RWPE2 (cell line): Measurements from ENCODE around the gene MC1R.

Experiments used
- ATAC-seq: fragments of 200-7000 bp; cut with Tn5 transposase; 3 replicates; pipeline ENCODE4 v1.9.1; 2021; ENCODE audit warnings: low read depth
- DNase-seq: peaks from one replicate; pipeline ENCODE4 v3.0.0-alpha.2; 2020; ENCODE audit warnings: low spot score
- H3K27ac ChIP-seq: fragments of 450-650 bp; 2 replicates; pipeline ENCODE4 v1.5.1; 2017; ENCODE audit warnings: mild to moderate bottlenecking; ENCODE audit not compliant: poor library complexity, severe bottlenecking
- H3K27me3 ChIP-seq: fragments of 250-450 bp; sonication (Bioruptor Pico); 2 replicates; pipeline ENCODE4 v1.5.1; 2021; ENCODE audit warnings: mild to moderate bottlenecking, moderate library complexity; ENCODE audit not compliant: insufficient read depth, poor library complexity, severe bottlenecking
- H3K36me3 ChIP-seq: fragments of 250-450 bp; sonication (Bioruptor Pico); 2 replicates; pipeline ENCODE4 v1.5.1; 2020; ENCODE audit warnings: low read depth, mild to moderate bottlenecking, moderate library complexity
- H3K4me1 ChIP-seq: fragments of 250-450 bp; sonication (Bioruptor Pico); 2 replicates; pipeline ENCODE4 v1.5.1; 2021; ENCODE audit warnings: mild to moderate bottlenecking, moderate library complexity; ENCODE audit not compliant: insufficient read depth, poor library complexity, severe bottlenecking
- H3K4me3 ChIP-seq: fragments of 250-450 bp; sonication (Bioruptor Pico); 2 replicates; pipeline ENCODE4 v1.5.1; 2021; ENCODE audit warnings: mild to moderate bottlenecking, moderate library complexity; ENCODE audit not compliant: severe bottlenecking
- H3K9me3 ChIP-seq: fragments of 250-450 bp; sonication (Bioruptor Pico); 2 replicates; pipeline ENCODE4 v1.5.1; 2021; ENCODE audit warnings: mild to moderate bottlenecking, moderate library complexity; ENCODE audit not compliant: severe bottlenecking
- CTCF ChIP-seq: fragments of 450-650 bp; IDR thresholded peaks from one replicate; pipeline ENCODE4 v1.5.1; 2017; ENCODE audit warnings: mild to moderate bottlenecking, moderate library complexity; ENCODE audit not compliant: poor library complexity, severe bottlenecking

The MC1R gene

GRCh38 chr16:89917773-89918452, 749 bp upstream of the MC1R start:
- peak; percentile 51 for ATAC-seq
- DNase-seq, result peak; percentile 89
- no peaks in the 10 kb centered on the region for H3K27me3 ChIP-seq
- peak overlapping the region; percentile 17 for H3K4me3 ChIP-seq
- H3K9me3 ChIP-seq, result no peaks in the 10 kb centered on the region
- no peaks in the 10 kb centered on the region for H3K36me3 ChIP-seq
- H3K4me1 ChIP-seq, result peaks cover 20% of the 10 kb centered on the region
- TF ChIP-seq CTCF, result no peak
- H3K27ac ChIP-seq, result peak overlapping the region; percentile 62

- no peak for DNase-seq
- peak overlapping the region; percentile 99 for H3K27ac ChIP-seq
Observed at GRCh38 chr16:89919535-89920406, 1.1 kb downstream of the MC1R start.

GRCh38 chr16:89920723-89921122, 2.1 kb downstream of the MC1R start:
- Histone ChIP-seq H3K9me3 (no peaks in the 10 kb centered on the region), H3K27ac (peak overlapping the region; percentile 99), H3K4me1 (peaks cover 22% of the 10 kb centered on the region), H3K36me3 (no peaks in the 10 kb centered on the region), H3K4me3 (no peak overlapping the region), H3K27me3 (no peaks in the 10 kb centered on the region)
- DNase-seq, result no peak
- no peak for TF ChIP-seq CTCF
- ATAC-seq, result no peak

More at GRCh38 chr16:89919535-89920406, 1.1 kb downstream of the MC1R start:
- ATAC-seq, result no peak
- Histone ChIP-seq H3K36me3 (no peaks in the 10 kb centered on the region), H3K4me3 (no peak overlapping the region), H3K9me3 (no peaks in the 10 kb centered on the region), H3K4me1 (peaks cover 22% of the 10 kb centered on the region), H3K27me3 (no peaks in the 10 kb centered on the region)
- TF ChIP-seq CTCF, result no peak

GRCh38 chr16:89921131-89921701, 2.6 kb downstream of the MC1R start:
- H3K27me3 ChIP-seq, result no peaks in the 10 kb centered on the region
- no peaks in the 10 kb centered on the region for H3K36me3 ChIP-seq
- peak overlapping the region; percentile 58 for H3K4me3 ChIP-seq
- no peaks in the 10 kb centered on the region for H3K9me3 ChIP-seq
- H3K4me1 ChIP-seq, result peaks cover 22% of the 10 kb centered on the region
- no peak; the same call in 2 of the 3 replicates for ATAC-seq
- H3K27ac ChIP-seq, result peak overlapping the region; percentile 99
- no peak for TF ChIP-seq CTCF
- DNase-seq, result no peak
